GM18907 (cell line): Measurements from ENCODE around the gene ACAN.

Experiments
- ATAC-seq: cut with Tn5 transposase; IDR thresholded peaks from one replicate; pipeline ENCODE4 v1.9.1; 2021; ENCODE audit warnings: mild to moderate bottlenecking, moderate library complexity; ENCODE audit not compliant: unreplicated experiment

Gene ACAN

DNA sequence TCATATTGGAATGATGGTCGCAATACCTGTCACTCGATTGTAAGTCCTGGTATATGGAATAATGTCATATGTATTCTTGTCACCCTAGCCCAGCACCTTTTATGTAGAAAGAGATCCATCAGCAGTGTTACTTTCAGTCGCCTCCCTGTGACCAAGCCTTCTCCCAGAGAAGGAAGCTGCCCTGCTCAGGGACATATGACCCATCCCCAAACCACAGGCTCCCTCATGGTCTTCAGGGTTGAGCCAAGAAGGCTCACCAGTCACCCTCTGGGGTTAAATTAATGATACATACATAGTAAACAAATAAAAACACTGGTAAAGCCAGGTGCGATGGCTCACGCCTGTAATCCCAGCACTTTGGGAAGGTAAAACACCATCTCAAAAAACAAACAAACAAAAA is 114.5 kb downstream of the ACAN start:
- no peak for ATAC-seq

GRCh38 chr15:88918738-88919137 is 115.5 kb downstream of the ACAN start:
- ATAC-seq = peak; percentile 77

GRCh38 chr15:88920186-88920891 is 117.1 kb downstream of the ACAN start:
- ATAC-seq = no peak

DNA sequence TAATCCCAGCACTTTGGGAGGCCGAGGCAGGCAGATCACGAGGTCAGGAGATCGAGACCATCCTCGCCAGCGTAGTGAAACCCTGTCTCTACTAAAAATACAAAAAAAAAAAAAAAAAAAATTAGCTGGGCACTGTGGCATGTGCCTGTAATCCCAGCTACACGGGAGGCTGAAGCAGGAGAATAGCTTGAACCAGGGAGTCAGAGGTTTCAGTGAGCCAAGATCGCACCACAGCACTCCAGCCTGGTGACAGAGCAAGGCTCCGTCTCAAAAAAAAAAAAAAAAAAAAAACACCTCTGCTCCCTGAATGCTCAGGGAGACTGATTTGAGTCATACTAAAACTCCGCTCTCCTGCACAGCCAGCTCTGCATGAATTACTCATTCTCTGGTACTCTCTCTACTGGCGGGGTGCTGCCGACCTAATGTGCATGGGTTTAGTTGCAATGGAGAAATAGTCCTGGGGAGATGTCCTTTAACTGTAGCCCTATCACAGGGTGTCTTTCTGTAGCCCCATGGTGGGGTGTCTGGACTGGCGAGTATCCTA is 117.7 kb downstream of the ACAN start:
- ATAC-seq = peak; percentile 75
